Stimulated activated CD8-positive, alpha-beta memory T cell treated with anti-CD3 and anti-CD28 coated beads, Interleukin-7, amount 100 ng/mL, for 4 hours (primary cell): ENCODE measurements around the gene ARHGAP22.

Experiments used
- DNase-seq, 2 donors: peaks; one replicate each; pipeline ENCODE4 v3.0.0-alpha.2; 2020; ENCODE audit warnings: low read depth in 2 of 2

ARHGAP22 gene

DNA sequence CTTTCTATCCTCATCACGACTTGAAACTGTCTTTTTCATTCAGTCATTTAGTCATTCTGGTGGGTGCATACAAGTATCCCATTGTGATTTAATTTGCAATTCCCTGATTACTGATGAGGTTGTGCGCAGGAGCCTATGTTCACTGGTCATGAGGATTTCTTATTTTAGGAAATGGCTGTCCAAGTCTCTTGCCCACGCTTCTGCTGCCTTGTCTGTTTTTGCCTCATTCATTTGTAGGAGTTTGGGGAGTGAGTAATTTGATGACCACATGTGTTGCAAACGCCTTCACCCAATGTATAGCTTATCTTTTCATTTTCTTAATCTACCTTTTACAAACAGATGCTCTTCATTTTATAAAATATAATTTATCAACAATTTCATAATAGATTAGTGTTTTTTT is 127.3 kb downstream of the ARHGAP22 start:
- no peak for DNase-seq

DNA sequence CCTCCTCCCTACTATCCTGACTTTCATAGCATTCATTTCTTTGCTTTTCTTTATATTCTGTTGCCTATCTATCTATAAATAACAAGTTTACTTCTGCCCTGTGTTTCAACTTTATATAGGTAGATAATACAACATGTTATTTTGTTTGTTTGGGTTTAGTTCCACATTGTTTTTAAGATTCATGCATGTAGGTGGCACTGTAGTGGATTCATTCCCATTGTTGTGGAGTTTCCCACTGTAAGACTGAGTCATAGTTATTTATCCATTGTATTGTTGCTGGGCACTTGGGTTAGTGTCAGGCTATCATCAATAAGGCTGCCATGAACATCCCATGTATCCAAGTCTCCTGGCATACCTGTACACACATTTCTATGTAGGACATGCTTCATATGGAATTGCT is 127.7 kb downstream of the ARHGAP22 start:
- no peak for DNase-seq

DNA sequence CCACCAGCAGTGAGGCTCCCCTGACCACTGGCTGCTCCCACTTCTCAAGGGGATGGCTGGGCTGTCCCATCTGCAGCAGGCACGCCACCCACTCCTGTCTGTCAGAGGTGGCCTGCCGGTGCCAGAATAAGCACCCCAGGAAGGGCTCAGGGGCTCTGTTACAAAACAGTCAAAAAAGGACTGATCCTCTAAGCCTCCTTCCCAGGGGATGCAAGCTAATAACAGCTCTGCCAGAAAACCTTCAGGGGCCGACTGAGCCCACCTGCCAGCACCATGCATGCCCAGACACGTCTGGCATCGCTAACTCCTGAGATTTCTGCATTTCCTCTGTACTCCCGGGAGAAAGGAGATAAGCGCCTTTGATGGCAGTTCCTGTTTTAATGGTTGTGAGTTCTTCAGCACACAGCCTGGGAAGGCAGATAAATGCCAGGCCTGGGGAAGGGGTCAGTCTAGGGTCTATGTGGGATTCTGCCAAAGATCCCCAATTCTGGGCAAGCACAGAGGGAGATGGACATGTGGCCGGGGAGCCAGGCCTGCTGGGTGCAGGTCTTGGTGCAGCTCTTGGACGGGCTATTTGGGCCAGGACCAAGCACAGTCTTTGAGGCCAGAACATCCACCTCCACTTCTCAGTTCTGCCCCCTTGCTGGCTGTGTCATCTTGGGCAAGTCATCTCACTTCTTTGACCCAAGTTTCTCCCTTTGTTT is 128.4 kb downstream of the ARHGAP22 start:
- DNase-seq: no peak

DNA sequence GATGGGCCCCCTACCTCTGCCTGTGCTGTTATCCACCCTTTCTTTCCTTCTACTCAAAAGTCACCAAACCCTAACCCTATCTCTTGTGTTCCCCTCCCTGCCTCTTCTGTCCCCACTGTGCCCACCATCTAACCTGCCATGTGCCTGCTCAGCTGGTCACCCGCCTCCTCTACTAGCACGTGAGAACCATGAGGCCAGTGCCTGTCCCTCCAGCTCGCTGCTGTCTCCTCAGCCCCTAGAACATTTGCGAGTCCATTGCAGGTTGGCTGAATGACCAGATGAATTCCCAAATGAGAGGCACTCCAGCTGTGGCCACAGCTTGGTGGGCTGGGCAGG is 129.0 kb downstream of the ARHGAP22 start:
- DNase-seq: no peak

DNA sequence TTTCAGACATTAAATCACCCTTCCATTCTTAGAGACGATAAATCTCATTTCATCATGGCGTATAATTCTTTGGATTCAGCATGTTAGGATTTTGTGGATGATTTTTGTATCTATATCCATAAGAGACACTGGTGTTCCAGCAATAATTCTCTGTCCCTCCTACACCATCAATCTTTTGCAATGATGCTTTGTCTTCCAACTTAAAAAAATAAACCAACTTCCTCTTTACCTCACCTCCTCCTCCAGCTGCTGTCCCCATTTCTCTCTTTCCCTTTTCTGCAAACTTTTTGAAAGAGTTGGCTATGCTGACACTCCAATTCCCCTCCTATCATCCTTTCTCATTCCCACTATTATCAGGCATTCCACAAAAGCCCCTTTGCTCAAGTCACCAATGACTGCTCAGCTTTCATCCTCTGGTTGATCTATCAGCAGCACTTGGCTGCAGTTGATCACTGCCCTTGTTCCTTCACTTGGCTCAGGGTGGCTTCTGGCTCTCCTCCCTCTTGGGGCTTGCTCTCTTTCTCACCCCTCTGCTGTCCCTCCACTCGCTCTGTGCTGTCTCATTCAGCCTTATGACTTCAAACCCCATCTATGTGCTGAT is 130.0 kb downstream of the ARHGAP22 start:
- DNase-seq: no peak

DNA sequence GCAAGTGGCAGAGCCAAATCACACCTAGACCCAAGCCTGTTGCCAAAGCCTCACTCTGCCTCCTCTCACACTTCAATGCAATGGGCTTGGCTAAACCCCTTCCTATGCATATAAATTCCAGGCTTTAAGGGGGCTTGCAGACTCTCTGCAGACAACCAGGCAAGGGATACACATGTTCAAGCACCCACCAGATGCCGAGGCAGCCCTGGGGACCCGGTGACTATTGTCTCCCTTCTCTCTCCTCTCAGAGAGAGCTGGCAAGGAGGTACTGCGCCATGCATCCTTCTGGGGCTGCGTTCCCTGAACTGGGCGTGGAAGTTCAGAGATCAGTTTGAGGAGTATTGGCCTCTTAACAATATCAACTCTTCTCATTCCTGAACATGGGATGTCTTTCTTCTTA is 131.2 kb downstream of the ARHGAP22 start:
- DNase-seq: no peak

DNA sequence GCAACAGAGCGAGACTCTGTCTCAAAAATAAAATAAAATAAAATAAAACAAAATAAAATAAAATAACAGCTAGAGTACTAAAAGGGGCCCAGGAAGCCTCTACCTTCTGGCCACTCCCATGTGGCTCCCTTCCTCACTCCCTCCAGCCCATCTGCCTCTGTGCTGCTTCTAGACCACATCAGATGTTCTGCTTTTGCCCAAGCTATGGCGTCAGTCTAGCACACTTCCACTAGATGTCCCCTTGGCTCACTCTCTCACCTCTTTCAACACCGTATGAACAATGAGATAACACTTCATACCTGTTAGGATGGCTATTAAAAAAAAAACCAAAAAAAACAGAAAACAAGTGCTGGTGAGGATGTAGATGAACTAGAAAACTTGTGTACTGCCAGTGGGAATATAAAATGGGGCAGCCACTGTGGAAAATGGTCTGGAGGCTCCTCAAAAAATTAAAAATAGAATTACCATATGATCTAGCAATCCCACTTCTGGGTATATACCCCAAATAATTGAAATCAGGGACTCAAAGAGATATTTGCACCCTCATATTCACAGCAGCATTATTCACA is 132.3 kb downstream of the ARHGAP22 start:
- DNase-seq: no peak

DNA sequence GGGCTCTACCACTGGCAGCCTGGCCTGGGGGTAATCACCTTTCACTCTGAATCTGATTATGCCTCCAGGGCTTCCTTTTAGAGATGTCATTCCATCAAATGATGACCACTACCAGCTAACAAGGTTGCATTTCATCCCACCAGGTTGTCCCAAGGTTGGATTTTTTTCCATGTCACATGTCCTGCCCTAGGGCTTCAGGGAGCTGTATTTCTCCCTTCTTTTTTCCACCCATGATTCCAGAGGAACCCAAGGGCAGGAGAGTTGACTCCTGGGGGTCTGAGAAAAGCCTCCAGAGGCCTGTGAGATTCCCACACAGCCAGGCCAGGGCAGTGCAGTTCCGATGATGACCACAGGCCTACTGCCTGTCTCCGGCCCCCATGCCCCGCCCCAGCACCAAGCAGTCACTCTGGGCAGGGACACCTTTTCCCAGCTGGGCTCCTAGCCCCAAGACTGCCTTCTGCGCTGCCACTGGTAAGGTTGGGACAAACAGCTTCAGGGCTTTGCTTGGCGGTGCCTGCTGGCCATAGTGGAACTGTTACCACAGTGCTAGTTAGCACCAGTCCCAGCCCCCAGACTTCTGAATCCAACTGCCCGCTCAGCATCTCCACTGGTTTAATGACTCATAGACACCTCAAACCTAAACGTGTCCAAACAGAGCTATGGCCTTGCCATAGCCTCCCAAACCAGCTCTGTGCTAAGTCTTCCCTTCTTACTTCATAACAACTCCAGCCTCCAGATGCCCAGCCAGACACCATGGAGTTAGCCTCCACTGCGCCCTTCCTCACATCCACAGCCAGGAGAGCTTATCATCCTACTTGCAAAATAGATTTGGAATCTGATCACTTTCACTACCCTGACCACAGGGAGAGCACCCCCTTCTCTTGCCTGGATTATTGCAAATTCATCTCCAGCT is 133.7 kb downstream of the ARHGAP22 start:
- DNase-seq: no peak

DNA sequence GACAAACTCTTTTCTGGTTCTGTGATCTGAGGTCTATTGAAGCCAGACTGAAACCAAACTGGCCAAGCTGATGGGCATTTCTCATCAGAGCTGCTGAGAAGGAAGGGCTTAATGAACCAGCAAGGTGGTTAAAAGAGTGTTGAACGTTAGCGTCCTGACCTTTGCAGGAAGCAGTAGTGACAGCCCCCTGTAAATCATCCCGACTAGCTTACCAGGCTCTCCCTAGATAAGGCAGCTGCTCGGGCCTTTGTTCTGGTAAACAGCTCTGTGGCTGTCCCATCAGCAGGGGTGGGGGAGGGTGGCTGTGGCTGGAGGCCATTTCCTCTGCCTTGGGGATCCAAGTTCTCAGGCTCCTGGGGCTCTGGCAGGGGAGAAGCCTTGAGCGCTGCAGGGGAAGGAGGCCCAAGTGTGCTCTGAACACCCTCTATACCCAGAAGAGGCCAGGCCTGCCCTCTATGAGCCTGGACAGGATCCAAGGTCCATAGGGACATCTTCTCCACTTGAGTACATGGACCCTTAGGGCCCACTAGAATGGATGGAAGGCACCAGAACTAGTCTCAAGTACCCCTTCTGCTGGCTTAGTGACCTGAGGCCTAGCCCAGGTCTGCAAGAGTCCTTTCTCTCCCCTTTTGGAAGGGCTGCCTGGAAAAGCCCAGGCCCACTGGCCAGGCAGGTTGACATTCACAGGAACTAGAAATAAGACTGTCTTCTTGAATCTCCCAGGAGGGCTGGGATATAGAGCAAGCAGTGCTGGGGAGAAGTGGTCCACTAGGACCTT is 134.6 kb downstream of the ARHGAP22 start:
- DNase-seq: no peak

DNA sequence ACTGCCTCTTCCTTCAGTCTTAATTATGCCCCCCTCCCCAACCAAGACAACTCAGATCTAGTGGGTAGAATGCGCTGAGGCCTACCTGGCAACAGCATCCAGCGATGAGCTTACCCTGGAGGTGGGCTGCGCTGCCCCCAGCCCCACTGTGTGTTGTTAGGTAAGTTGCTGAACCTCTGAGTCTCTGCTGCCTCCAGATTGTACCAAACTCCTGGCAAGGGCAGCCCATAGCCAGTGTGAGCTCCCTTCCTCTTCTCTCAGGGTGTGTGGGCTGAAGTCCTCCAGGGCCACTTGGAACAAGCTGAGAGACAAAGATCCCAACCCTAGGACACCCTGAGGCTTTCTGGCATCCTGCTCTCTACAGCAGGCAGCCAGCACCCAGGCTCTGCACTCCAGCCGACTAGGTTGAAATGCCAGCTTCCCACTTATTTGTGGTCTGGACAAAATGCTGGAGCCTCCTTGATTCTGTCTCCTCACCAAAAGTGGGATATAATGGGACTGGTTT is 135.3 kb downstream of the ARHGAP22 start:
- no peak for DNase-seq

DNA sequence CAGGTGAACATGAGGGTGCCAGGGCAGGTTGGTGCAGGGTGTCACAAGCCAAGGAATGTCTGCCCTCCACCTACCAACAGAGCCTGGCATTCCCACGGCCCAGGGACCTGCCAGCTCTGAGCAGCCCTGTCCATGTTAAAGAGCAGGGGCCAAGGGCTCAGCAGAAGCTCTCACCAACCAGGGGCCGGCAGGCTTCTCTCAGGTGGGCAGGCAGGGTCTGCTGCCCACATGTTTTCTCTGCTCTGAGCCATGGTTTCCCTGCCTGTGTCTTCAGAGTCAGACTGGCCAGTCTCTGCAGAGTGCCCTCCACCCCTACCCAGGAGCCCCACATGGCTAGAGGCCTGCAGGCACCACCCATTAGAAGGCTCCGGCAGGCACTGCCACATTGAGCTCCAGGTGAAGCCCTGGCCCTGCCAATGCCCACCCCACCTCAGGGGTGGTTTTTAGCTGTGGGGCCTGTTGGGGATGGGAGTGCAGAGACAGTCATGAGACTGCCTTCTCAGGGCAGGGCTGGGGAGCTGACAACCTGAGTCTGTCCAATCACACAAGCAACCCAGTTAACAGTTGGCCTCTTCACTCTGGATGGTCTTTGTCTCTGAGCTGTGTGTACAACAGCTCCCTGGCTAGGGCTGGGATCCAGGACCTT is 135.9 kb downstream of the ARHGAP22 start:
- no peak for DNase-seq

DNA sequence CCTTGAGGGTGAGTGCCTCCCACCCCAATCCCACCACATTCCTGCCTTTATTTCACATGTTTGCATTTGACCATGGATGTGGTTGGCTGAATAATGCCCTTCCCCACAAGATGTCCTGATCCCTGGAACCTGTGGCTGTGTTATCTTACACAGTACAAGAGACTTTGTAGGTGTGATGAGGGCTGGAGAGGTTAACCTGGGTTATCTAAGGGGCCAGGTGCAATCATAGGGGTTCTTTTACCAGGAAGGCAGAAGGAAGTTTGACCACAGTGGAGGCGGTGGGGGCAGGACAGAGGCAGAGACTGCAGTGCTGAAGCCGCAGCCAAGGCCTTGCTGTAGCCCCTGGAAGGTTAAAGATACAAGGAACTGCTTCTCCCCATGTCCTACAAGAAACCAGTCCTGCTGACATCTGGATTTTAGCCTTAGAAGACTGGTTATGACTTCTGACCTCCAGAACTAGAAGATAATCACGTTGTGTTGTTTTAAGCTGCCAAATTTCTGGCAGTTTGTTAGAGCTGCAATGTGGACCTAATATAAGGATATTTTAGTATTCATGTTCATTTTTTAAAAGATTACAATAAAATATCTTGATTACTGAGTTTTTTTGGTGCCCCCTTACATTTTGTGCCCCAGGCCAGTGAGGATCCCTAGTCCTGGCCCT is 136.6 kb downstream of the ARHGAP22 start:
- no peak for DNase-seq

DNA sequence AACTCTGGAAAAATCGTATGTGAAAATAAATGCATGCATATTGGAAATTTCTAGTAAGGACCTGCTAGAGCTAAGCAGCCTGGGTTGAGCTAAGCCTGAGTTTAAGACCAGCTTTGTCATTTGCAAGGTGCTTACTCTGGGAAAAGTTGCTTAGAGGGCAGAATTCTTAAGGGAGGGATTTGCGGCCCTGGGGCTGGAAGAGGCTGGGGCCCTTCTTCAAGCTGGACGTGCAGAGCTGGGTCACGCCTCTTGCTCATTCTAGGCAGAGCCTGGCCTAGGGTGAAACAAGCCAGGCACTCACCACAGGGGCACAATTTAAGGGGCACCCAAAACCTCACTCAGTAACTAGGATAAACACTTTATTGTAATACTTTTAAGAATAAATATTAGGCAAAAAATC is 137.2 kb downstream of the ARHGAP22 start:
- no peak for DNase-seq

DNA sequence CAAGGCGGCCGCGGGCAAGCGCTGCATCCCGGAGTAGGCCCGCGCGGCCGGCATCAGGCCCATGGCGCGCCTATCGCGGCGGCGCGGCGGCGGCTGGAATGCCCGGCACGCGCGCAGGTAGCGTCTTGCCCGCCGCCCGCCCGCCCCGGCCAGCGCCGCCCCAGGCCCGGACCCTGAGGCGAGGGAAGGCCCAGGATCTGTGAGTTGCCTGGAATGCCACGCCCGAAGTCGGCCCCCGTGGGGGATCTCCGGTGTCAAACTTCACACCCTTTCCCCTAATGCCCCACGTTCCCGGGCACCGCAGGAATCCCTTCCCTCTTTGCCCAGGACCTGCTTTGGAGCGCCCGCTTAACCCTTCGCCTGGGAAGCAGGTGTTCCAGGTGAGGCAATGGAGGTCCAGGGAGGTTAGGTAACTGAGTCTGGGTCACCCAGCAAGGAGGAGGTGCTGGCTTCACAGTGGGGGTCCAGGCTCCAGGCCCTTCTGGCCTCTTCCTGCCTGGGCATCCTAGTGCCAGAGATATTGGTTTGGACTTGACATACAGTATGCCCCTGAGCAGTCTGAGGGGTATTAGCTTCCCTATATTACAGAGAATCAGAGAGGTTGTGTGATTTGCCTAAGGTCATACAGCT is 138.1 kb downstream of the ARHGAP22 start:
- no peak for DNase-seq

DNA sequence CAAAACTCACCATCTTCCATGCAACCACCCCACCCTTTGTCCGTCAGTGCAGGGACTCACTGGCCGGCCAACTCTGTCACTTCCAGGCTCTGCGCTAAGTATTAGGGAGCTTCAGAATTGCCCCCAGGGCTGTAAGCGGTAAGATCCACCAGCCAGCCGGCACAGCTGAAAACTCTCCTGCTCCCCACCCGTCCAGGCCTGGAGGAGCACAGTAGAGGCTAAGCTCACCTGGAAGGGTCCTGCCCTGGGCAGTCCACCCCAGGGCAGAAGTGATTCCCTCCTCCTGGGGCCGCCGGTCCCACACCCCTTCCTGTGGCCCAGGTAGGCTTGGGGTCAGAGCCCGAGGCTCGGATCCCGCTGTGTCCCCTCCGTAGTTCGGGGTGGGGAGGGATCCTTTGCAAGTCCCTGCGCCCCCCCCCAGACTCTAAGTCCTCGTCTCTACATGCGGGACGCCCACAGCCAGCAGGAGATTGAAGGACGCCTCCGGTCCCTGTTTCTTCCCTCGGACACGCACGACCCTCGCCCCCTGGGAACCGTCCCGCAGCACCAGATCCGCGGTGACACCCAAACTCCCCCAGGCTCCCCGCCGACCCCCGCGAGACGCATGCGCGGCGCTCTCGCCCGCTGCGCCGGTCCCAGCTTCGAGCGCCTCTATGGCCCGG is 138.9 kb downstream of the ARHGAP22 start:
- DNase-seq: no peak

DNA sequence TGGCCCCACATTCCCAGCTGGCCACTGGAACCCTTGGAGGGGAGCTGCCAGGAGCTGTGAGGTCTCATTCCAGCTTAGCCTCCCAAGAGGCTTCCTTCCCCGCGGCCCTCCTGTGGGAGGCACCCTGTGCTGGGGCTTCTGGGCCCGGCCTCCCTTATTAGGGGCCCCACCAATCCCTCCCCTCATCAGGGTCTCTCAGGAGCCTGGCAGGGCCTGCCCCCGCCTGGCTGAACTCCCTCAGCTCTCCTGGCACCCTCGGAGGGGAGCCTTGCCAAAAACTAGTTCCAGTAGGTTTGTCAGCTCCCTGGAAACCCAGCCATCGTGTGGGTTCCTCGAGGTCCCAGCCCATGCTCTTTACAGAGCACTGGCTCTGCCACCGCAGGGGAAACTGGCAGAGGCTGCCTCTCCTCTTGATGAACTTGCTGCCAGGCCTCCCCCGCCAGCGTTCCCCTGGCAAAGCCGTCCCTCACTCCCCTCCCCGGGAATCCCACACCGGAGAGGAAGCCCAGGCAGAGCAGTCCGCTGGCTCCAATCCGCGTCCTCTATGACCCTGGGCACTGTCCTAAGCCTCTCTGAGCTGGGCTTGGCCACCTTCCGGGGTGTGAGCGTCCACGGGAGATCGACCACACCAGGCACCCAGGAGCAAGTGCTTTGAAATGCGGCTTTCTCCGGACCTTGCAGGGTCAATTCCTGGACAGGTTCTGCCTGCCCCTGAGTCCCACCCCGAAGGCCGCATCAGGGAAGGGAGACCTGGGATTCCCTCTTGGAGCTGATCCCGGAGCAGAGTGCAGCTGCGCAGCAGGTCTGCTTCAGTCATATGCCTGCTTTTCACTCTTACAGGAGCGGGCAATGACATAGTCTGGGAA is 139.8 kb downstream of the ARHGAP22 start:
- DNase-seq: no peak

DNA sequence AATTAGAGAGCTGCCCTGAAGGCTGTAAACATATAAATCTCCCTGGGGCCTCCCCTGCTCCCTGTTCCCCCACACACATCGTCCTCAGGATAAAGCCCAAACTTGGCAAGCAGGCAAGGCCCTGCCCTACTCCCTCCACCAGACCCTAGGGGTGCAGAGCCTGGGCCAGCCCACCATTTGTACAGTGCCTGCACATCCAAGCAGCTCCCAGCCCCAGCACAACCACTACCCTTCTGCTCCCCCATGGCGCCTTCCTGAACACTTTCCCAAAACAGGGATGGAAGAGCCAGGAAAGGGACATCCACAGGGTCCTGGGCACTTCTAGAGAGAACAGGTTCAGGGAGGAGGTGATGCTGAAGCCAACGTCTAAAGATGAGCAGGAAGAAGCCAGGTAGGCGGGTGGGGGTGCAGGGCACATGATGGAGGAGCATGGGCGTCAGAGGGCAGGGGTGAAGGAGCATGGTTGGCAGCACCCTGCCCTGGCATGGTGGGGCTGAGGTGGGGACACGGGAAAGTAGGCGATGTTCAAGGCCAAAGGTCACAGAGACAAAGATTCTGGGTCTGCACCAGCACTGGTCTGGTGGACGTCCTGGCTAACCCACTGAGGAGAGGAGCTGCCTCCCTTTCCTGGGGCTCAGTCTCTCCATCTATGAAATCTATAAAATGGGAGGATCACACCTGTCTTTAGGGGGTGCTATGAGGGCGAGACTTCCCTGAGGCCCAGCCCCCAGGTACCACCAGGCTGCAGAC is 140.6 kb downstream of the ARHGAP22 start:
- no peak for DNase-seq
